Activated CD8-positive, alpha-beta memory T cell treated with anti-CD3 and anti-CD28 coated beads, Interleukin-2, amount 50 U/mL, for 1 hour (primary cell): Measurements from ENCODE around the gene APOL4.
"Not testable (repeated sequence)": the region's sequence is repeated elsewhere in the genome, so short reads cannot be mapped to it uniquely, and the experiment has no call there.

Source experiments
- DNase-seq: peaks from one replicate; pipeline ENCODE4 v3.0.0-alpha.2; 2020; ENCODE audit errors: extremely low read depth

Gene APOL4

GRCh38 chr22:36206255-36206654 lies 4.6 kb upstream of the APOL4 start:
- no peak for DNase-seq

DNA sequence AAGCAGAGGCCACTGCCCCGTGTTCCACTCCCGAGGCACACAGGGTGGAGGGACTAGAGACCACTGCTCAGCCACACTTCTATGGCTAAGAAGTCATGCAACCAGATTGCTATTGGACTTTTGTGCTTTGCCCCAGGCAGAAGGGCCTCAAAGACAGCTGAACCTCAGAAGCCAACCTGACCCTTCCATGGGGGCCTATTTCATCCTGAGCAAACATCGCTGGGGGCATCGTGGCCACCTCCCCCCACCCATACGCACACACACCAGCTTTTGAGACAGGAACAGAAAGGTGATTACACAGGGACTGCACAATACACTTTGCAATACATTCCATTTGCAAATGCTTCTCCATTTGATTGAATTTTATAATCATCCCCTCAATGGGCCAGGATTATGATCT lies 4.0 kb upstream of the APOL4 start:
- not testable (repeated sequence) for DNase-seq

- no peak for DNase-seq
Measured at GRCh38 chr22:36204632-36205015, 3.0 kb upstream of the APOL4 start.

- no peak for DNase-seq
Measured at GRCh38 chr22:36204001-36204631, 2.5 kb upstream of the APOL4 start.

DNA sequence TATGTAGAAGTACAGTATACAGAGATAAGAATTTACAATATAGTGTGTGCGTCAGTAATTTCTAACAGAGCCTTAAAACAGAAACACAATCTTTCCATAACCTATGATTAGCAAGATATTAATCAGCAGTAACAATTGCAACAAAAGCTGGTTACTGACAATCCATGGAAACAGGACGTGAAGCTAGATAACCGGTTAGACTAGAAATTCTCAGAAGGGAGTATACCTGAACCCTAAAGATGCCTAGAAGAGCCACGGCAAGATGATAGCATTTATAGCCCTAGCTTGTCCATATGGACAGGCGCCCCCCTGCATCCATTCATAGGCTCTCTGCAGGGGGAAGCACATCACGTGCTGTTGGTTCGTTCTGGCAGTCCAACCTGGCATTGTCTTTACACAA lies 1.8 kb upstream of the APOL4 start:
- not testable (repeated sequence) for DNase-seq

DNA sequence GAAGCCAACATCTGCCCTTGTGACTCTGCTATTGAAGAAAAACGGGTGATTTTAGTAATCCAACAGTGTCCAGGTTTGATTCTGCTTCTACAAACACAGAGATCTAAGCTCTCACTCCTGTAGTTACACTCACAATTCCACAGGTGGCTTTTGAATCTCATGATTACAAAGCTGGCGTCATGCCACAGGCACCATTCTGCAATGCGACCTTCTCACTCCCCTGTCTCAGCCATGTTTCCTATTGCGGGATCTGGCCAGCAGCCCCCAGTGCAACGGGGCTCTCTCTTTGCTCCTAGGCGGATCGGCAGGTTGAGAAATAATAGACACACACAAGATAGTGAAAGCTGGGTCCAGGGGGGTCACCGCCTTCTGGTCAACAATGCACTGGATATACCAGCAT lies 1.3 kb upstream of the APOL4 start:
- DNase-seq: not testable (repeated sequence)

DNA sequence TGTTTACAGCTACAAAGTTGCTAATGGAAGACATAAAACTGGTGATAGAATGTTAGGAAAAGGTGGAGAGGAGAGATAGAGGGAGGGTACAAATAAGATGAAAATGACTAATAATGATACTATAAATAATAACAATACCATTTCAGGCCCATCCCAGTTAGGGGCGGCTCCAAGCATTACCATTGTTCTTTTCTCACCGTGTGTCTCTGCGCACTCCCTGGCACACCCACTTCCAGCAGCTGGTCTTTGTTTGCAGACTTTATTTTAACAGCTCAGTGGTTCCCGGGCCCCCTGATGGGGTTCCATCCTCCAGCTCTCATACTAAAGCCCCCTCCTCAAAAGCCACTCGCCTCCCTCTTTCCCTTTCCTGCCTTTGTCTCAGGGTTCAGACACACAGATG lies 584 bp downstream of the APOL4 start:
- DNase-seq: not testable (repeated sequence)

- no peak for DNase-seq
Measured at GRCh38 chr22:36199001-36199551, 2.5 kb downstream of the APOL4 start.

- DNase-seq: no peak
Measured at GRCh38 chr22:36198536-36198935, 3.1 kb downstream of the APOL4 start.

- no peak for DNase-seq
Measured at GRCh38 chr22:36197514-36198146, 4.0 kb downstream of the APOL4 start.

GRCh38 chr22:36197065-36197440 lies 4.6 kb downstream of the APOL4 start:
- DNase-seq: no peak

GRCh38 chr22:36196254-36197064 lies 5.2 kb downstream of the APOL4 start:
- no peak for DNase-seq

DNA sequence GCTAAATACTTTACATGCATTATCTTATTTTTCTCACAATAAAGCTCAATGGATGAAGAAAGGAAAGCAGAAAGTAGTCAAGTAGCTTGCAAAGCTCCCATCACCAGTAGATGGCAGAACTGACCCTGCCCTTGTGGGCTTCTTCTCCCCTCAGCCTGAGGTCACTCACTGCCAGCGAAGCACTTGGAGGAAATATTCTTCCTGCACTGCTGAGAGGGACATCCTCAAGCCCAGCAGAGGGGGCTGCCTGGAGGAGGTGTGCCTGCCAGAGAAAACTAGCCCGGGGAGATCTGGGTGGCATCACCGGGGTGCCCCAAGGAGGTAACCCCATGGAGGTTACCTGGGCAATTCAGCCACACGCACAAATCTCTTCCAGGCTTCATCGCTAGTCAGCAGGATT lies 6.6 kb downstream of the APOL4 start:
- DNase-seq: no peak

DNA sequence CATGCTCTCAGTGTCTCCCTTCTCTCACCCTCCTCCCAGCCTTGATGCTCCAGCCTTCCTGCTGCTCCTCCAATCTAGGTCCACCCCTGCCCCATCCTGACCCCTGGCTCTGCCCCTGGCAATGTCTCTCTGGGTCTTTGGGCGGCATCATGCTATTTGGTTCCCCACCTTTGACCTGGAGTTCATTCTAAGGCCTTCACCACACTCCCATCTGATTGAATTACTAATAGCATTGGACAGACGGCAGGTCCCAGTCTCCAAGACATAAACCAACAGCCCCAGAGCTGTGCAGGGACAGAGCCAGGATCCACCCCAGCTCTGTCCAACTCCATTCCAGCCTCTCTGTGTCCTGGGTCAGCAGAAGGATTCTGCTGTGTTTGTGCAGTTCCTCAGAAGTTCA lies 7.2 kb downstream of the APOL4 start:
- no peak for DNase-seq

GRCh38 chr22:36193577-36193976 lies 8.0 kb downstream of the APOL4 start:
- no peak for DNase-seq

- DNase-seq: no peak
Measured at GRCh38 chr22:36193171-36193570, 8.4 kb downstream of the APOL4 start.

DNA sequence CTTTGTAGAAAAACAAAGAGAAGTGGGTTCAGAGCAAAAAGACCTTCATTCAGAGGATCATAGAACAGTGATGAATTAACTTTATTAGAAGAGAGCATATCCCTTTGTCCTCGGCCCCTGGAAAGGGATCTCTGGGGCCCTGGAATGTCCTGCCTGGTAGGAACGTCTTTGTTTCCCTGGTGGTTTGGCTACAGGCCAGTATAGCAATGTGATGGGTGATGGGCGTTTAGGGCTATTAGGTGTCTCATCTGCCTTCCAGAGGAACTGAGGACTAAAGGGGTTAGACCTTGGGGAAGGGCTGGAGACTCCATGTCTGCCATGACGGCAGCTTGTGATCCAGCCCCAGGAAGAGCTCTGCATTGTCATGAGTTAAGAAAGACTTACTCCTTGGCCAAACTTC lies 9.1 kb downstream of the APOL4 start:
- no peak for DNase-seq

DNA sequence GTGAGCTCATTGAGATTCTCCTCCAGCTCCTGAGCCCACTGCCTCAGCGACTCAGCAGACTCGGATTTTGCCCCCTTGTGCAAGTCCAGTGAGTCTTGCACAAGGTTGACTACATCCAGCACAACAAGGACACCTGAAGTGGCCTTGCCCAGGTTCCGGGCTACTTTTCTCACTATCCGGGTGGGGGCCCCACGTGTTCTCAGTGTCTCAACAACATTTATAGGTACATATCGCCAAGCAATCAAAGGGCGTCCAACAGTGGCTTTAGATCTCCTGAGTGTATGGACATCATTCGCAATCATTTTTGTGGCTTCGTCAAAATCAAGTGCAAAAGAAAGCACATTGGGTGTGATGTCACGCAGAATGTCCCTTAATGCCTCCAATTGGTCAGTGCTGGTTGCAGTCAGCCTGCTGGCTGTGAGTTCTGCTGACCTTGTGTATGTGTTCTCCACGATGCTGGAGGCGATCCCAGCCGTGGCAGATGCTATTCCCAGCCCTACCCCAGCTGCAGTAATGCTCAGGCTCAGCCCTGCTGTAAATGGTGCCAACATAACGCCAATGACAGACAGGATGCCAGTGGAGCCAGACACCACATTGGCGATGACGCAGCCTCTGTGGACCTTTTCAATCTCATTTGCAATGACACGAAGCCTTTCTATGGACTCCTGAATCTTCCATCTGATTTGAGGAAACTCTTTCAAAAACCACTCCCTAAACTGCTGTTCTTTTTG lies 10.3 kb downstream of the APOL4 start:
- no peak for DNase-seq

DNA sequence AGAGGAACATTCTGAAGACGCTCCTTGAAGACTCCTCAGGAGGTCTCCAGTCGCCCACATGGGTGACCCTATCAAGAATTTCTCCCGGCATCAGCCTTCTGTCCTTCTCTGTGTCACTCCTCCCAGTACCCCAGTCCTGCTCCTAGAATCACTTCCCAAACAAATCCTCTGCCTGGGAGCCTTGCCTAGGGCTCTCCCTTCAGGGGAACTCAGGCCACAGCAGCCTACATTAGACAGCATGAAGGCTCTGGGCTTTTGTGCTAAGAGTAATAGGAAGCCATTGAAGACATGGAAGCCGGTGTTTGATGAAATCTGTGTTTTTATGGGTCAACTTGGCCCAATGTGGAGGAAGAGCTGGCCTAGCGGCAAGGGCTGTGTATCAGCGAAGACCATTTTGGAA lies 13.7 kb downstream of the APOL4 start:
- DNase-seq: not testable (repeated sequence)

DNA sequence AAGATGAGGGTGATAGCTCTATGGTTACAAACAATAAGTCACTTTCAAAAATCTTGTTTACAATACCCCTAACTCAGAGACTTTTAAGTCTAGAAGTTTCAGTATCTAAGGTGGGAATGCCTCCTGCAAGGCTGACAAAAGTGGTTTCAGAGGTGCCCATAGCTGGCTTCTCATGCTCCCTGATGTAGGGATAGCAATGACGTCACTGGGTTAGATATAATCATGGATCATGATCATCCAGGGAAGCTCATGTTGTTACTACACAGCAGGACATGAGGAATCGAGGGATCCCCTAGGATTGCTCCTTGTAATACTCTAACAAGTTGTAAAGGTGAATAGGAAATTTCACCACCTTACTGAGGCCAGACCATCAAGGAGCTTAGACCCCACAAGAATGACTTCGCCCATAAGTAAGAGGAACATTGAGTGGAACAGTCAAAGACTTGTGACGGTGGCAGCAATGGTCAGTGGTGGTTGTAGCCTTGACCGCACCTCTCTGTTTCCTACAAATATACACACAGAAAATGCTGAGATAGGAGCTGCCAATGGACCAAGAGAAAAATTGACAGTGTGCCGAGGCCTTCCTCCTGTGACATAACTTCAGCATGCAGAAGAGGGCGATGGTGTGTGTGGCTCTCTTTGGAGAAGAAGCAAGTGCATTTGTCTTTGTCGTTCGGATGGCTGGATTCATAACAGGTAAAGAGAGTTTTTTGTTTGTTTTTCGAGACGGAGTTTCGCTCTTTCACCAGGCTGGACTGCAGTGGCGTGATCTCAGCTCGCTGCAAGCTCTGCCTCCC lies 15.6 kb downstream of the APOL4 start:
- DNase-seq: no peak

GRCh38 chr22:36184433-36185025 lies 17.1 kb downstream of the APOL4 start:
- DNase-seq: no peak
